ENCODE results near the gene JPH3.

Gene JPH3

DNA sequence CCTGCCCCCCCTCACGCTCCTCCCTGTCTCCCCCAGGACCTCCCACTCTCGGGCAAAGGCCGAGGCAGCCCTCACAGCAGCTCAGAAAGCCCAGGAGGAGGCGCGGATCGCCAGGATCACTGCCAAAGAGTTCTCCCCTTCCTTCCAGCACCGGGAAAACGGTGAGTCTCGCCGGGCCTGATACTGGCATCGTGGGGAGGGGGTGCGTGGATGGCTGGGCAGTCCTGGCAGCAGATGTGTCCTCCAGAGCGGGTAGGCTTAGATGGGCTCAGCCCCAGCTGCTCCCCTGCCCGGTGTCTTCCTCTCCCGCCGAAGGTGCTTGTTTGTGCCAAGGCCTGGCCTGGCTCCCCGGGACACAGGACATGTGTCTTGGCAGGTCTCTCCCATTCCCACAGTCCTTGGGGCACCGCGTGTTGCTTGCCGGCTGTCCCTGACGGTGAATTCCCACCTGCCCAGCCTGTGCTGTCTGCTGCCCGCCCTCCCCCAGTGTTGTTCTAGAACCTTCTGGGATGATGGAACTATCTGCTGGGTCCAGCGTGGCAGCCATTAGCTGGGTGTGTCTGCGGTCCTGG, 81.9 kb downstream of the JPH3 start:
- no peak for DNase-seq

DNA sequence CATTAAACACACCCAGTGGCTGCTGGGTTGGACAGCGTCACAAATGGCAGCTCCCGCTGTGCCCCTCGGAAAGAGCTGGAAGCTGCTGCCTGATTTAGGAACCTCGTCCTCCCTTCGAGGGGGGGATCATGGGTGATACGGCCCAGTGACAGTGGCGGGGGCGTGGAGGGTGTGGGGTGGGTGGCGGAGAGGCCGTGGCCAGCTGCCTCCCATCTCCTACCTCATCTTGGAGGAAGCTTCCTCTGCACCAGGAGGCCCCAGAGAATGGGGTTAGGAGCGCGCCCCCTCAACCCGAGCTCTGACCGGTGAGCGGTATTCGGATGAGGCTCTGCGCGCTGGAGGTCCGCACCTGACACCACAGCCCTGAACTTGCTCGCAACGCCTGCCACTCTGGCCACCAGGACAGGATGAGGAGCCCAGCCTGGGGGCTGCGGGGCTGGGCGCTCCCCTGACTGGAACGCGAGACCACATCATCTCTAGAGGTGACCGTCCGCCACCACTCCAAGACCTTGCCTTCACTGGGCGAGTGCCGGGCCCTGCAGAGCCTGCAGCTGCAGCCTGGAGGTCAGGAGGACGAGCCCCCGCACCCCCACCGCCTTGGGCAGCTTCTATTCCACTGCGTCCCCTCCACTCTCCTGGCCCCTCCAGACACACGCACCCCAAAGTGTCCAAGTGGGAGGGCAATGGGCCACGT, 82.5 kb downstream of the JPH3 start:
- DNase-seq: no peak

DNA sequence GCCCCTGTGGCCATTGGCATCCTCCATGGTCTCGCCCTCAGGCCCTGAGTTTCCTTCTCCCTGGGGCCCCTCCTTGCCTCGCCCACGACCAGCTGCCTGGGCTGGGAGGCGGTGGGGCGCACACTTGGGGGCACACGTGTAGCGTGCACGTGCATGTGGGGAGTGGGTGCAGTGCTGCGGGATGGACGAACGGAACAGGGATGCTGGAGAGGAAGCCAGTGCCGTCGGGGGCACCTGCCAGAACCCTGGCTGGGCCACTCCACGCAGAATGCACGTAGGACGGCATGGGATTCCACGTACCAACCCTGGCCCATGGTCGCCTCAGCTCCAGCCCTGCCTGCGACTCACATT, 83.1 kb downstream of the JPH3 start:
- no peak for DNase-seq

DNA sequence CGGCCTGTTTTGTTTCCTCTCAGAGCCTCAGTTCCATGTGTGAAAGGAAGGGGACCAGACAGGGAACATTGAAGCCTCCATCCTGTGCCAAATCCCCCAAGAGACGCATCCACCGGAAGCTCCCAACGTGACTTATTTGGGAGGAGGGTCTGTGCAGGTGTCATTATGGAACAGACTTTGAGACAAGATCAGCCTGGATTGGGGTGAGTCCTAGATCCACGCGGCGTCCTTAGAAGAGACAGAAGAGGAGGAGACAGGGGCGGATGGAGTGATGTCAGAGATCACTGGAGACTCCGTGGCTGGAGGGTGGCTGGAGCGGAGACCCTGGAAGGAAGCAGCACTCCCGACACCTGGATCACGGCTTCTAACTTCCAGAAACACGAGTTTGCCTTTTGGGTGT, 83.5 kb downstream of the JPH3 start:
- DNase-seq: no peak

DNA sequence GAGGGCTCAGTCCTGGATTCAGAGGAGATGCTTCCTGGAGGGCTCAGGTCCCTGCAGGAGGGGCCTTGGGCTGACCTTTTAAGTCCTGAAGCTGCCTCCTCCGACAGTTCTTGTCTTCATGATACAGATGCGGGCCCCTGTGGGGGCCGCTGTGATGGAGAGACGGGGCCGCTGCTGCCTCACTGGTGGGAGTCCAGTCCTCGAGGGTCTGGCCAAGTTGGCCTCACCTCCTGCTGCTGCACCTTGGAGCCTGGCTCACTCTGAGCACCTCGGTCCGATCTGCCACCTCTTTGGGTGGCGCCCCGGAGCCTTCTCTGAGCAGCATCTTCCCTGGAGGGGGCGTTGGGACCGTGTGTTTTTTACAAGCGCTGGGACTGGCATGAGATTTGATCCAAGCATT, 84.4 kb downstream of the JPH3 start:
- DNase-seq: no peak

DNA sequence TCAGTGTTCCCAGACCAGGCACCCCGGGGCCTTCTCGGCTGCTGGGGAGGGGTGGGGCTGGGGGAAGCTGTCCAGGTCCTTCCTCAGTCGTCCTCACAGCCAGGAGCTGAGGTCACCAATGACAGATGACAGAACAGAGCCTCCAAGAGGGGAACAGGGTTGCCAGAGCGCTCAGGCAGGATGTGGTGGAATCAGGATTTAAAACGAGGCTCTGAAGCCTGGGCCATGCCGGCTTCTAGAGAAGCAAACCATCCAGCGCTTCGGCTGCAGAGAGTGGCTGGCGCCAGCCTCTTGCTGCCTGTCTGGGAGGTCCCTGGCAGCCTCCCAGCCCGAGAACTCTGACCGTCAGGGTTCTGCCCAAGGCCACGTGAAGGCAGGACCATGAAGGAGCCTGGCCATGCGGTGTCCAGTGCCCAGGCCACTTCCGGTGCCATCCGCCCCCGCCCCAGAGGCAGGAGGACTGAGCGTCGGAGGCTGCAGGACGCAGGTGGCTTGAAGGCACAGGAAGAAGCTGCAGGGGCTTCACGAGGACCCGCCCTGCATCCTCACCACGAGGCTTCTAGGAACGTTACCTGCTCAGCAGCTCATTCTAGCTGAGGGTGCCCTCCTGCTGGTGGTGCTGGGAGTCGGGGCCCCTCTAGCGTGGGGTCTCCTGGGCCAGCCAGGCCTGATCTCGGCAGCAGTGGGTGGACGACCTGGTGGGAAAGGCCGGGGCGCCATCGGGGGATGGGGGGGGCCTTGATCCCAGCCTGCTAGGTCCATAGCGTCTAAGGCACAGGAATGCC, 85.0 kb downstream of the JPH3 start:
- no peak for DNase-seq

DNA sequence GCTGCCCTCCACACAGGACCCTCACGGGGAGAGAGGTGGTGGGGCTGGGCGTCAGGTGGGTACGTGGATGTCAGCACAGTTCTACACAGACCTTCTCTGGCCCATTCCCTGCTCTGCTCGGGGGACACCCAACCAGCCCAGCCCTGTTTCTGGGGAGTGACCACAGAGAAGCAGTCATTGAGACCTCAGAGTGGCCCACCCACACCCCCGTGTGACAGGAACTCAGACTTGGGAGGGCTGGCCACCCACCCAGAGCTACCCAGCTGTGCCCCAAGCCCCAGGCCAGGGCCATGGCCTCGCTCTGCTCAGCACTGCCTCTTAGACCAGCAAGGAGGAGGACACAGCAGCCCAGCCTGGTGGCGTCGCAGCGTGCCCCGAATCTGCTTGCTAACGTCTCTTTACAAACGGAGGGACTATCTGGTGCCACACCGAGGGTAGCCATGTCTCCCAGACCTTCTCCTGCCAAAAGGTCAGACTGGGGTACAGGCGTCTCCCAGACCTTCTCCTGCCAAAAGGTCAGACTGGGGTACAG, 85.8 kb downstream of the JPH3 start:
- DNase-seq: no peak

DNA sequence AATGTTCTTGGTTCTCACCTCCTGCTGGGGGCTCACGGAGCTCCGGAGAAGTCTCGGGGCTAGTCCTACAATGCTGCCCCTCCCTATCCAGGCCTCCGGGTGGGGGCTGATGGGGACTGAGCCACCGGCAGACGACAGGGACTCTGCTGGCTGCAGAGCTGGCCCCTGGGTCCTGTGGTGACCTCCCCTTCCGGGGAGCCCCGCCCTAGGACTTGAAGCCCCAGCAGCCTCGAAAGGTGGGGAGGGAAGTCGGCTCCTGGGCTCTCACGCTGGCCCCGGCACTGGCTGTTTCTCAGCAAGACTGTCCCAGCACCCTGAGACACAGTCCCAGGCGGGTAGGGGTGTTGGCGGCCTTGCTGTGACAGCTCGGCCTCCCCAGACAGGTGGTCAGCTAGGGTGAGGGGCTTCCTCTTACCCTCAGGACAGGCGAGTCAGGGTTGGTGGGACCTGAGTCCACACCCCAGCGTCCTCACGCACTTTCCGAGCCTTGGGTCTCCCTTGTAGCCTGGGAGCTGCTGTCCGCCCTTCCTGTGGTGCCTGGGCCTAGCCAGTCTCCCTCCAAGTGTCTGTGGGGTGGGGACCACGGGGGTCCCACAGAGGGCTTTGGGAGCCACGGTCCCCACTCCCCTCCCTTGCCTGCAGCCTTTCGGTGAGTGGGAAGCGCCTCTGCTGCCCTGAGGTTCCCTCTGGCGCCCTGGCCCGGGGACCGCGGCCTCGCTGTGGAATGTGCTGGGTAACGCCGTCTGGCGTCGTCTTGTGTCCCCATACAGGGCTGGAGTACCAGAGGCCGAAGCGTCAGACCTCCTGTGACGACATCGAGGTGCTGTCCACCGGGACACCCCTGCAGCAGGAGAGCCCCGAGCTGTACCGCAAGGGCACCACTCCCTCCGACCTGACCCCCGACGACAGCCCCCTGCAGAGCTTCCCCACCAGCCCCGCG, 86.8 kb downstream of the JPH3 start:
- no peak for DNase-seq

DNA sequence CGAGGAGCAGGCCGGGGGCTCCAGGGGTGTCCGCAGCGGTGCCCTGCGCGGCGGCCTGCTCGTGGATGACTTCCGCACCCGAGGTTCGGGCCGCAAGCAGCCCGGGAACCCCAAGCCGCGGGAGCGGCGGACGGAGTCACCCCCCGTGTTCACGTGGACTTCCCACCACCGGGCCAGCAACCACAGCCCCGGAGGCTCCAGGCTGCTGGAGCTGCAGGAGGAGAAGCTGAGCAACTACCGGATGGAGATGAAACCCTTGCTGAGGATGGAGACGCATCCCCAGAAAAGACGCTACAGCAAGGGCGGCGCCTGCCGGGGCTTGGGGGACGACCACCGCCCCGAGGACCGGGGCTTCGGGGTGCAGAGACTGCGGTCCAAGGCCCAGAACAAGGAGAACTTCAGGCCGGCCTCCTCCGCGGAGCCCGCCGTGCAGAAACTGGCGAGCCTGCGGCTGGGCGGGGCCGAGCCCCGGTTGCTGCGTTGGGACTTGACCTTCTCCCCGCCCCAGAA, 87.7 kb downstream of the JPH3 start:
- DNase-seq: no peak

DNA sequence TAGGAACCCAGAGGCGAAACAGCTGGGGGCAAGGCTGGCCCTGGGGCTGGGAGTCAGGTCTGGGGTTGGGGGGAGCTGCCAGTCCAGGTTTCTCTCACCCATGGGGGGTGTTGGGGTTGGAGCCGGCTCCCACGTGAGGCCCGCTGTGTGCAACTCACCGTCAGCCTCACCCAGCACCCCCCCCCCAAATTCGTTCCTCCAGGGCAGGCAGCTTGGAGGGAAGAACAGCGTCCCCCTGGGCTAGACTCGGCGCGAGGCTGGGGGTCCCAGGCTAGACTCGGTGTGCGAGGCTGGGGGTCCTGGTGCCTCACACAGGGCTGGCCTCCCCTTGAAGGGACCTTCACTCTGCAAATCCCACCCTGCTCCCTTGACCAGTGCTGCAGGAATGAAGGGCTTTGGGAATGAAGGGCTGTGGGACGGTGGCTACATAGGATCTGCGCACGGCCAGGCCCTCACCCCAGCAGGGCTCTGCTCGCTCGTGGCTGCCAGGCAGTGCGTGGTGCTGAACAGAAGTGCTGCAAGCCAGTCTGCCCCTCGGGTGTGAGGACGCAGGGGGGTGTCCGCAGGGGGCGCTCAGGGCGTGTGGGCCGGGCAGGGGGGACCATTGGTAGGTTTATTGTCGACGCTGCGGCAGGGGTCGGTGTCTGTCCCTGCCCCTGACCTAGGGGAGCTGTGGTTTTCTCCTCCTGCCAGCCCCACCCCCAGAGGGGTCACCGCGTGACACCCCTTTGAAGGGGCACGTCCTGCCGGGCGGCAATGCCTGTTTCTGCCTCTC, 88.8 kb downstream of the JPH3 start:
- DNase-seq: no peak

DNA sequence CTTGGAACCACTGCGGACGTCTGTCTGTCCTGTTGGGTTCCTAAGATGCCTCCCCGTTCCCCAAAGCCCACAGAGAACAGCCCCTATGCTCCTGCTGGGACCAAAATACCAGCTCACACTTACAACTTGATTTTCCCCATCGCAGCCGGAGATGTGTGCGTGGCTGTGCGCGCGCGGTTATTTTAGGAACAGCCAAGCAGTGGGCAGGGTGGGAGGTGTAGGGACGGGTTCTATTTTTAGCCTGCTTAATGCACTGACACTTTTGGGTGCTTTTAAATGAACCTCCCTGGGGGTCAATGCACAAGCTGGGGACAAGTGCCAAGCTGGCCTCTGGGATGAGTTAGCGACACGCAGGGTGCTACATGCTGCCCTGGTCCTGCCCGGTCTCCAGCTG, 89.4 kb downstream of the JPH3 start:
- DNase-seq: no peak

DNA sequence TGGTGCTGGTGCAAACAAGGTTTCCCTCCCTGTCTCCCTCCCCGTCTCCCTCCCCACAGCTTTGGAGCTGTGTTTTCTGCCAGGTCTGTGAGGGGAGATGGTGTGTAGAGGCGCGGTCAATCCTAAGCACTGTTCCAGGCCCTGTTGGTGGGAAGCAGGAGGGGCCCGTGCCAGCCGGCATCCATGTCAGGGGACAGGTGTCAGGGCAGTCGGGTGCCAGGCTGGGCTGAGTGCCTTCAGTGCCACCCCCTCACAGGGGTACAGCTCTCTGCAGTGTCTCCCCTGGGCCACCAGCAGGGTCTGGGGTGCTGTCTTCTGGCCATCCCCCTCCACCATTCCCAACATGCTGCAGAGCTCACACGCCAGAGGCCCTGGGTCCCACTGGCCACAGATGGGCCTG, 89.9 kb downstream of the JPH3 start:
- no peak for DNase-seq

DNA sequence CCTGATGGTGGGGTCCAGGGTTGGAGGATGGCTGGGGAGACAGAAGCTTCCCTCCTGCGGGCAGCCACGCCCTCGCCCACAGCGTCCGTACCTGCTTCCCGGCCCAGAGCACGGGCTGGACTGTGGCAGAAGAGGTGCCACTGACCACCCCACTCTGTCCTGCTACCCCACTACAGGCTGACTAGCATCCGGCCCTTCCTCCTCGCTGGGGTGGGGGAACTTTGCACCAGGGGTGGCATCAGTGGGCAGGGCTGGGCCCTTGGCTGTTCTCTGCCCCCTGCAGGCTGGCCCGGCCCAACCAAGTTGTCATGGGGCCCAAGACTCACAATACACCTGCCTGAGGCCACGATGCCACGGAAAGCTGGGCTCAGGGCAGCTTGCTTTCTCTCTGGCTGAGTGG, 90.4 kb downstream of the JPH3 start:
- no peak for DNase-seq

DNA sequence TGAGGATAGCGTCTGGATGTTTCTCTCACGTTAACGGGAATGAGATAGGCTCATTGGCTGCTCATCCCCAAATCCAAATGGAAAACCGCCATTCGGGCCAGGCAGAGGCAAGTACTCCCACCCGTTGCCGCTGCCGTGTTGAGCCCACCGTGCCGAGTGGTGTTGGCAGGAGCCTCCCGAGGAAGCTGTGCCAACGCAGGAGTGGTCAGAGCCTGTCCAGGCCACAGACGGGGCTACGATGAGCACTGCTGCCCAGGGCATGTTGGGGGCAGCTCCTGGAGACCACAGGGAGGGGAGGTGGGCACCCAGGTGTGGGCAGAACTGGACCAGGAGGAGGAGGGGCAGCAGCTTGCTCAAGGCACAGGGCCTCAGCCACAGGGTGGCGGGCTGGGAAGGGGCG, 91.5 kb downstream of the JPH3 start:
- DNase-seq: no peak

DNA sequence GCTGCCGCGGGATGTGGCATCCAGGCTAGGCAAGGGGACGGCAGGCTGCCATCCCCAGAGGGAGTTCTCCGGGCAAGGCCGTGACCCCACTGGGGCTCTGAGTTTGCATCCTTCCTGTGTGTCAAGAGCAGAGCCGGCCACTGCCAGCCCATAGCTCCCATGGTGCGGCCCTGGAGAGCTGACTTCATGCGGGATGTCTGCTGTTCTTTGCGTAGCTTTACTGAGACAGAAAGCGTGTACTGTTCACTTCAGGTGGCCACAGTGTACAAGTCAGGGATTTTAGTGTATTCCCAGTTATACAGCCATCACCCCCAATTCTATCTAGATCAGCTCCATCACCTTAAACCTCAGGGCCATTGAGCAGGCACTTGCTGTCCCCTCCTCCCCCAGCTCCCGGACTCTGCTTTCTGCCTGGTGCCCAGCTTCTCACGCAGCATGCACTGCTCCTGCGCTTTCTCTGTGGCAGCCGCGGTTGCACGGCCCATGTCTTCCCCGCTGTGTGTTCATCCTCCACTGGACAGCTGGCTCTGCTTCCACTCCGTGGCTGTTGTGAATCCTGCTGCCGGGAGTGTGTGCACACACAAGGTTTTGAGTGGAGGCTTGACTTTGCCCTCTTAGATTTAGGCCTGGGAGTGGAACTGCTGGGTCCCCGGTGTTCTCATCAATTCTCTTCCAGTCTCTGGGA, 92.3 kb downstream of the JPH3 start:
- DNase-seq: no peak

DNA sequence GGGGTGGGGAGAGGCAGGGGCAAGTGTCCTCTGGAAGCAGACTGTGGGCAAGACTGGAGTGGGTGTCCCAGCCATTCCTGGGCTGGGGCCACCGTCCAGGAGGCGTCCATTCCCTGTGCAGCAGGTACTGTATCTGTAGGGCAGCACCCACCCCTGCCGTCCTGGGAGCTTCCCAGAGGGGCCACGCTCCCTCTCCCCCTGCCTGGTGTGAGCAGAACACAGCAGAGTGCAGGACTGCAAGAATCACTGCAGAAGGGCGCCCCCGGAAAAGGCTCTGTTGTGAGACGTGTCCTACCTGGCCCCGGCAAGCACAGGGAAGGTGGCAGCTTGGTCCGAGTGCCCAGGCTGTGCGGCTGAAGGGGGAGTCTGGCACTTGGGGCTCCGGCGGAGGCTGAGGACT, 93.2 kb downstream of the JPH3 start:
- DNase-seq: no peak

DNA sequence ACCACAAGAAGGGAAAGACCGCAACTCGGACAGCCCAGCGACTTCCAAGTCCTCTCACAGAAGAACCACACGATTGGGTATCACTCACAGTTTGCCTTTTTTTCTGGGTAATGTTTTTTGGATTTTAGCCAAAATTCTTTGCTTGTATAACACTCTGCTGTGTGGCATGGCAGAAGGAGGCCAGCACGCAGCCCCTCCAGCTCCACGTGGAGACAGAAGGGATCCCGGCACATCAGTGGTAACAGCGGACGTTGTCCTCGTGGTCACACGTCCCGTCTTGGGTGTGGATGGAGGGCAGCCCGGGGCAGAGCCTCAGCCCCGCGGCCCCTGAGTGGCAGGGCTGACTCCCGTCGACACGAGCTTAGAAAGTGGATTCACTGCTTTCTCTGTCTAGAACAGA, 94.4 kb downstream of the JPH3 start:
- DNase-seq: no peak

DNA sequence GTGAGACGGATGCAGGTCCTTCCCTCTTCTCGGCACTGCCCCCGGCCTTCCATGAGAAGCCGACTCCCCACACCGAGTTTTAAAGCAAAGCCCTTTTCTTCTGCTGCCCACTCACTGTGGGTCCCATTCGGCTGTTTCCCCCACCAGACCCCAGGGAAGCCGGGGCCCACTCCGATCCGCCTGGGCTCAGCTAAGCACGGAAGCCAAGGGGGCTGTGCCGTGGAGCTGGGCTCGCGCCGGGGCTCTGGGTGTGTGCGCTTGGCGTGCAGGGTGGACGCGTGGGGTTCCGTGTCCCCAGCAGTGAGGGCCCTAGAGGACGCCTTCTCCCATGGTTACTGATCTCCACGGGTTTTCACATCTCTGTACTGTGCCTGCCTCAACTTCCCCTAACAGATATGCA, 94.9 kb downstream of the JPH3 start:
- no peak for DNase-seq

DNA sequence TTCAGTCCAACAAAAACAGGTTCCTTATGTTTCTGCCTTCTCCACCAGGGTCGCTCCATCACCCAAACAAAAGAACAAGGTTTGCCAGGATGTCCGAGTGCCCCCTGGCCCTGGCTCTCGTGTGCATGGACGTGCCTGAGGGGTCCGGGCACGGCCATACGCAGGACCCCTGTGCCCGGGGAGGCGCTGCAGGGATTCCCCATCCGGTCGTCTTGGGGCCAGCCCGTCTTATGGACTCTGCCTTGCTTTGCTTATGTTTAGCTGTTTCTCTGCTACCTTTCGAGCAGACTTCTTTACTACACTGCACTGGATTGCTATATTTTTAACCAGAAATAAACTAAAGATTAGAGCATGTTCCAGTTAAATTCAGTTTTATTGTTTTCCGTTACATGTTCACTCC, 95.5 kb downstream of the JPH3 start:
- DNase-seq: no peak

DNA sequence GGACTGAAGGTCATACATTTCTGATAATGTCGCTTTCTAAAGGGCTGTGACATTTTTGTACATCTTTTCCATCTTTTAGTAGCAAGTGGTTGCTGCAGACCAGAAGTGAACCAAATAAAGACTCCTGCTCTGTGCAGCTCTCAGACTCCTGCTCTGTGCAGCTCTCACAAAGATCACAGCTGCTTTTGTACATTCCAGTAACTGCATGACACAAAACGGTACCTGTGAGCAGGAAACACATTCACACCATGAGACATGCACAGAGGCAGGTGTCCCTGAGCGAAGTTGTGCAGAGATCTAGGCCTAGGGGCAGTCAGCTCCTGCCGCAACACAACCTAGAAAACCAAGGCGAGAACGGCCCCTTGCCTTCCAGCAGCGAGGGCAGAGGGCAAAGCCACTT, 95.9 kb downstream of the JPH3 start:
- no peak for DNase-seq

DNA sequence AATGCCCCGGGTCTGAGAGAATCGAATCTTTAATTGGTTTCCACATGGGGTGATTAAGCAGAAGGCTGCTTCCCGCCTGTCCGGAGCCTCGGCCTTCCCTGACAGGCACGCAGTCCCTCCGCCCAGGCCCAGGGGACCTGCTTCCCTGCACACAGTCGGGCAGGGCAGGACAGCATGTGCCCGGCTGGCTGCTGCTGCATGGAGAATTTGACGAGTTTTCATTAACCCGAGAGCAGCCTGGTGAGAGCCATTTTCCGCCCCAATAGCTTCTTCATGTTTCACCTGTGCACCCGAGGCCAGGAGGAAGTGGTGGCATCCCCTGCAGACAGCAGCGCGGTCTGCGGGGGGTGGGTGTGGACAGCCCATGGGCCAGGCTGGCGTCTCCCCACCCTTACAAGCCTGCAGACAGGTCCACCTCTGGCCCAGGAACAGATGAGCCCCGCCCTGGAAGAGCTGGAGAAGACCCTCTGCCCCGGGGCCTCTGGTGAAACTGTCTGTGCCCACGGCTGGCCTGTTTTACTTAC, 96.4 kb downstream of the JPH3 start:
- DNase-seq: no peak

Data from MV-4-11 (cell line).